GM23338 (cell line): ENCODE data around the gene GBF1. TPM values are rescaled to one million over a fixed set of nuclear protein-coding genes. Genes with fewer than 3 reads are reported as not detected.

ENCODE experiments used
- ATAC-seq: fragments of 200-7000 bp; cut with Tn5 transposase; 3 replicates; pipeline ENCODE4 v1.9.1; 2020
- DNase-seq: peaks from one replicate; pipeline ENCODE4 v3.0.0-alpha.2; 2015; ENCODE audit warnings: low spot score
- H2AFZ ChIP-seq: fragments of 200-600 bp; sonication (generic); 2 replicates; pipeline ENCODE4 v1.8.0; 2016; ENCODE audit warnings: antibody characterized with exemption, mild to moderate bottlenecking, moderate library complexity
- H3F3A ChIP-seq: fragments of 200-600 bp; sonication (generic); replicated peaks from 2 replicates; pipeline ENCODE4 v1.8.0; 2017; ENCODE audit warnings: antibody characterized with exemption, mixed run types, low read depth
- H3K27ac ChIP-seq: fragments of 200-600 bp; sonication (generic); 2 replicates; pipeline ENCODE4 v1.6.1; 2016; ENCODE audit warnings: low read depth
- H3K27me3 ChIP-seq: fragments of 200-600 bp; sonication (generic); 2 replicates; pipeline ENCODE4 v1.8.0; 2016; ENCODE audit warnings: mild to moderate bottlenecking, mixed run types, moderate library complexity; ENCODE audit not compliant: insufficient read depth
- H3K36me3 ChIP-seq: fragments of 200-600 bp; sonication (generic); 2 replicates; pipeline ENCODE4 v1.8.0; 2016; ENCODE audit warnings: mild to moderate bottlenecking; ENCODE audit not compliant: insufficient read depth
- H3K4me1 ChIP-seq: fragments of 200-600 bp; sonication (generic); 2 replicates; pipeline ENCODE4 v1.8.0; 2016; ENCODE audit warnings: mild to moderate bottlenecking, moderate library complexity; ENCODE audit not compliant: insufficient read depth
- H3K4me2 ChIP-seq: fragments of 200-600 bp; sonication (generic); 2 replicates; pipeline ENCODE4 v1.7.1; 2017; ENCODE audit warnings: mixed run types
- H3K4me3 ChIP-seq: fragments of 200-600 bp; sonication (generic); 2 replicates; pipeline ENCODE4 v1.6.1; 2016; ENCODE audit warnings: mixed run types
- H3K79me2 ChIP-seq: fragments of 200-600 bp; sonication (generic); replicated peaks from 2 replicates; pipeline ENCODE4 v1.8.0; 2017; ENCODE audit warnings: mild to moderate bottlenecking; ENCODE audit not compliant: insufficient read depth
- H3K9me2 ChIP-seq: fragments of 200-600 bp; sonication (generic); 2 replicates; pipeline ENCODE4 v1.8.0; 2017; ENCODE audit not compliant: insufficient read depth
- H4K20me1 ChIP-seq: fragments of 200-600 bp; sonication (generic); replicated peaks from 2 replicates; pipeline ENCODE4 v1.8.0; 2017; ENCODE audit warnings: mild to moderate bottlenecking; ENCODE audit not compliant: insufficient read depth
- H3K27ac Mint-ChIP-seq: 2 replicates; pipeline ENCODE4 v1.8.0; 2020; ENCODE audit warnings: inconsistent platforms, mild to moderate bottlenecking, moderate library complexity, mixed read lengths
- H3K27me3 Mint-ChIP-seq: 3 replicates; pipeline ENCODE4 v1.8.0; 2022; ENCODE audit warnings: low read depth, mild to moderate bottlenecking, moderate library complexity, mixed read lengths, inconsistent platforms; ENCODE audit not compliant: insufficient read depth, poor library complexity
- H3K36me3 Mint-ChIP-seq: 3 replicates; pipeline ENCODE4 v1.8.0; 2021; ENCODE audit warnings: low read depth, mild to moderate bottlenecking, inconsistent platforms, moderate library complexity, mixed read lengths
- H3K4me1 Mint-ChIP-seq: 3 replicates; pipeline ENCODE4 v1.8.0; 2020; ENCODE audit warnings: mild to moderate bottlenecking, inconsistent platforms, mixed read lengths
- H3K4me3 Mint-ChIP-seq: 3 replicates; pipeline ENCODE4 v1.8.0; 2021; ENCODE audit warnings: moderate library complexity, mild to moderate bottlenecking, inconsistent platforms, mixed read lengths
- H3K9me3 Mint-ChIP-seq: 3 replicates; pipeline ENCODE4 v1.8.0; 2020; ENCODE audit warnings: moderate library complexity, mild to moderate bottlenecking, inconsistent platforms, mixed read lengths
- ETS1 ChIP-seq: IDR thresholded peaks from 2 replicates; pipeline ENCODE4 v1.6.1; 2016; ENCODE audit warnings: antibody characterized with exemption
- EZH2phosphoT487 ChIP-seq: fragments of 200-600 bp; sonication (generic); IDR thresholded peaks from one replicate; pipeline ENCODE4 v1.8.1; 2018; ENCODE audit warnings: antibody characterized with exemption; ENCODE audit not compliant: unreplicated experiment
- POLR2AphosphoS5 ChIP-seq: IDR thresholded peaks from 2 replicates; pipeline ENCODE4 v1.6.1; 2016; ENCODE audit warnings: antibody characterized with exemption, low read depth
- REST ChIP-seq: IDR thresholded peaks from one replicate; pipeline ENCODE4 v1.6.1; 2018; ENCODE audit warnings: antibody characterized with exemption; ENCODE audit not compliant: unreplicated experiment
- ZNF114 ChIP-seq: fragments of 250-450 bp; sonication (Bioruptor Pico); IDR thresholded peaks from 2 replicates; pipeline ENCODE4 v1.5.0; 2020; ENCODE audit warnings: mild to moderate bottlenecking, moderate library complexity
- ZNF331 ChIP-seq: fragments of 250-450 bp; sonication (Bioruptor Pico); IDR thresholded peaks from 2 replicates; pipeline ENCODE4 v1.5.0; 2020; ENCODE audit warnings: low read depth, mild to moderate bottlenecking, moderate library complexity
- polyA plus RNA-seq: library from polyadenylated mRNA; unstranded; fragments of >200 nt; fragmentation: Nextera tagmentation; extraction: Ambion mirVana; gene quantifications from 2 replicates; pipeline ENCODE4 v1.2.1, GENCODE V29; 2016
- total RNA-seq: library from RNA; depleted of rRNA; stranded (reverse); fragments of >200 nt; shearing (Covaris generic); gene quantifications from 2 replicates; pipeline ENCODE4 v1.2.3, GENCODE V29; 2014
- TF ChIP-seq, protein P1 (sequence below): fragments of 250-450 bp; sonication (Bioruptor Pico); IDR thresholded peaks from 2 replicates; pipeline ENCODE4 v1.5.0; 2020; ENCODE audit warnings: mild to moderate bottlenecking, moderate library complexity

Gene GBF1
- total and polyA plus RNA-seq, 2 experiments from 2014 or later = 6.5 to 27.2 TPM

- TF ChIP-seq, protein P1, sequence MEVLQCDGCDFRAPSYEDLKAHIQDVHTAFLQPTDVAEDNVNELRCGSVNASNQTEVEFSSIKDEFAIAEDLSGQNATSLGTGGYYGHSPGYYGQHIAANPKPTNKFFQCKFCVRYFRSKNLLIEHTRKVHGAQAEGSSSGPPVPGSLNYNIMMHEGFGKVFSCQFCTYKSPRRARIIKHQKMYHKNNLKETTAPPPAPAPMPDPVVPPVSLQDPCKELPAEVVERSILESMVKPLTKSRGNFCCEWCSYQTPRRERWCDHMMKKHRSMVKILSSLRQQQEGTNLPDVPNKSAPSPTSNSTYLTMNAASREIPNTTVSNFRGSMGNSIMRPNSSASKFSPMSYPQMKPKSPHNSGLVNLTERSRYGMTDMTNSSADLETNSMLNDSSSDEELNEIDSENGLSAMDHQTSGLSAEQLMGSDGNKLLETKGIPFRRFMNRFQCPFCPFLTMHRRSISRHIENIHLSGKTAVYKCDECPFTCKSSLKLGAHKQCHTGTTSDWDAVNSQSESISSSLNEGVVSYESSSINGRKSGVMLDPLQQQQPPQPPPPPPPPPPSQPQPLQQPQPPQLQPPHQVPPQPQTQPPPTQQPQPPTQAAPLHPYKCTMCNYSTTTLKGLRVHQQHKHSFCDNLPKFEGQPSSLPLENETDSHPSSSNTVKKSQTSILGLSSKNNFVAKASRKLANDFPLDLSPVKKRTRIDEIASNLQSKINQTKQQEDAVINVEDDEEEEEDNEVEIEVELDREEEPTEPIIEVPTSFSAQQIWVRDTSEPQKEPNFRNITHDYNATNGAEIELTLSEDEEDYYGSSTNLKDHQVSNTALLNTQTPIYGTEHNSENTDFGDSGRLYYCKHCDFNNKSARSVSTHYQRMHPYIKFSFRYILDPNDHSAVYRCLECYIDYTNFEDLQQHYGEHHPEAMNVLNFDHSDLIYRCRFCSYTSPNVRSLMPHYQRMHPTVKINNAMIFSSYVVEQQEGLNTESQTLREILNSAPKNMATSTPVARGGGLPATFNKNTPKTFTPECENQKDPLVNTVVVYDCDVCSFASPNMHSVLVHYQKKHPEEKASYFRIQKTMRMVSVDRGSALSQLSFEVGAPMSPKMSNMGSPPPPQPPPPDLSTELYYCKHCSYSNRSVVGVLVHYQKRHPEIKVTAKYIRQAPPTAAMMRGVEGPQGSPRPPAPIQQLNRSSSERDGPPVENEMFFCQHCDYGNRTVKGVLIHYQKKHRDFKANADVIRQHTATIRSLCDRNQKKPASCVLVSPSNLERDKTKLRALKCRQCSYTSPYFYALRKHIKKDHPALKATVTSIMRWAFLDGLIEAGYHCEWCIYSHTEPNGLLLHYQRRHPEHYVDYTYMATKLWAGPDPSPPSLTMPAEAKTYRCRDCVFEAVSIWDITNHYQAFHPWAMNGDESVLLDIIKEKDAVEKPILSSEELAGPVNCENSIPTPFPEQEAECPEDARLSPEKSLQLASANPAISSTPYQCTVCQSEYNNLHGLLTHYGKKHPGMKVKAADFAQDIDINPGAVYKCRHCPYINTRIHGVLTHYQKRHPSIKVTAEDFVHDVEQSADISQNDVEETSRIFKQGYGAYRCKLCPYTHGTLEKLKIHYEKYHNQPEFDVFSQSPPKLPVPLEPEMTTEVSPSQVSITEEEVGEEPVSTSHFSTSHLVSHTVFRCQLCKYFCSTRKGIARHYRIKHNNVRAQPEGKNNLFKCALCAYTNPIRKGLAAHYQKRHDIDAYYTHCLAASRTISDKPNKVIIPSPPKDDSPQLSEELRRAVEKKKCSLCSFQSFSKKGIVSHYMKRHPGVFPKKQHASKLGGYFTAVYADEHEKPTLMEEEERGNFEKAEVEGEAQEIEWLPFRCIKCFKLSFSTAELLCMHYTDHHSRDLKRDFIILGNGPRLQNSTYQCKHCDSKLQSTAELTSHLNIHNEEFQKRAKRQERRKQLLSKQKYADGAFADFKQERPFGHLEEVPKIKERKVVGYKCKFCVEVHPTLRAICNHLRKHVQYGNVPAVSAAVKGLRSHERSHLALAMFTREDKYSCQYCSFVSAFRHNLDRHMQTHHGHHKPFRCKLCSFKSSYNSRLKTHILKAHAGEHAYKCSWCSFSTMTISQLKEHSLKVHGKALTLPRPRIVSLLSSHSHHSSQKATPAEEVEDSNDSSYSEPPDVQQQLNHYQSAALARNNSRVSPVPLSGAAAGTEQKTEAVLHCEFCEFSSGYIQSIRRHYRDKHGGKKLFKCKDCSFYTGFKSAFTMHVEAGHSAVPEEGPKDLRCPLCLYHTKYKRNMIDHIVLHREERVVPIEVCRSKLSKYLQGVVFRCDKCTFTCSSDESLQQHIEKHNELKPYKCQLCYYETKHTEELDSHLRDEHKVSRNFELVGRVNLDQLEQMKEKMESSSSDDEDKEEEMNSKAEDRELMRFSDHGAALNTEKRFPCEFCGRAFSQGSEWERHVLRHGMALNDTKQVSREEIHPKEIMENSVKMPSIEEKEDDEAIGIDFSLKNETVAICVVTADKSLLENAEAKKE = no peak
- no peak for TF ChIP-seq ZNF114 (CRISPR knock-in tag)
- no peak for TF ChIP-seq REST
- TF ChIP-seq POLR2AphosphoS5 = no peak
Observed at GRCh38 chr10:102425444-102425843, 180.1 kb downstream of the GBF1 start (continued).

GRCh38 chr10:102426803-102427287 lies 181.5 kb downstream of the GBF1 start:
- no peaks in the 10 kb centered on the region; the same call in 1 of the 2 replicates for H3K36me3 ChIP-seq
- H3K9me3 Mint-ChIP-seq = no peaks in the 10 kb centered on the region
- H3K27me3 ChIP-seq = peaks cover 6% of the 10 kb centered on the region; the same call in 1 of the 2 replicates
- peaks cover 20% of the 10 kb centered on the region; the same call in 2 of the 3 replicates for H3K36me3 Mint-ChIP-seq
- no peaks in the 10 kb centered on the region; the same call in none of the 2 replicates for H4K20me1 ChIP-seq
- H3K4me1 Mint-ChIP-seq = peaks cover 9% of the 10 kb centered on the region
- H3K79me2 ChIP-seq = no peaks in the 10 kb centered on the region; the same call in 1 of the 2 replicates
- no peak for ATAC-seq
- no peak for TF ChIP-seq ZNF331 (CRISPR knock-in tag)
- TF ChIP-seq REST = no peak
- TF ChIP-seq ETS1 = no peak
- TF ChIP-seq EZH2phosphoT487 = no peak
- no peak overlapping the region for H3K4me2 ChIP-seq
- no peaks in the 10 kb centered on the region for H3K9me2 ChIP-seq
- H3K27ac Mint-ChIP-seq = no peak overlapping the region
- no peak overlapping the region for H3K4me3 ChIP-seq
- no peak for DNase-seq
- no peak overlapping the region for H3K4me3 Mint-ChIP-seq
- peaks cover 14% of the 10 kb centered on the region for H3K4me1 ChIP-seq
- H3F3A ChIP-seq = 0 out of 2 replicates have a peak, but pooled peaks cover 13% of the 10 kb centered on the region
- H3K27ac ChIP-seq = no peak overlapping the region
- H2AFZ ChIP-seq = no peak overlapping the region
- H3K27me3 Mint-ChIP-seq = peaks cover 16% of the 10 kb centered on the region
